GM18861 (cell line): ENCODE measurements around the gene LTBP1.
"Not testable (repeated sequence)": the region's sequence is repeated elsewhere in the genome, so short reads cannot be mapped to it uniquely, and the experiment has no call there.

Source experiments
- ATAC-seq: cut with Tn5 transposase; IDR thresholded peaks from one replicate; pipeline ENCODE4 v1.9.1; 2021; ENCODE audit not compliant: unreplicated experiment

Gene LTBP1

GRCh38 chr2:33215983-33216382 is 269.2 kb downstream of the LTBP1 start:
- no peak for ATAC-seq

- ATAC-seq = no peak
Measured at GRCh38 chr2:33216508-33217182, 269.9 kb downstream of the LTBP1 start.

GRCh38 chr2:33217406-33217805 is 270.7 kb downstream of the LTBP1 start:
- no peak for ATAC-seq

- ATAC-seq = no peak
Measured at GRCh38 chr2:33219114-33219513, 272.4 kb downstream of the LTBP1 start.

- no peak for ATAC-seq
Measured at GRCh38 chr2:33219850-33220275, 273.1 kb downstream of the LTBP1 start.

GRCh38 chr2:33220533-33220932 is 273.8 kb downstream of the LTBP1 start:
- ATAC-seq = no peak

GRCh38 chr2:33221046-33221784 is 274.5 kb downstream of the LTBP1 start:
- ATAC-seq = no peak

GRCh38 chr2:33222309-33222708 is 275.6 kb downstream of the LTBP1 start:
- no peak for ATAC-seq

GRCh38 chr2:33223856-33224255 is 277.1 kb downstream of the LTBP1 start:
- ATAC-seq = no peak

- ATAC-seq = no peak
Measured at GRCh38 chr2:33225350-33225749, 278.6 kb downstream of the LTBP1 start.

- no peak for ATAC-seq
Measured at GRCh38 chr2:33226546-33226945, 279.8 kb downstream of the LTBP1 start.

GRCh38 chr2:33229646-33230045 is 282.9 kb downstream of the LTBP1 start:
- ATAC-seq = no peak

- no peak for ATAC-seq
Measured at GRCh38 chr2:33230195-33230594, 283.4 kb downstream of the LTBP1 start.

- no peak for ATAC-seq
Measured at GRCh38 chr2:33230842-33231241, 284.1 kb downstream of the LTBP1 start.

- not testable (repeated sequence) for ATAC-seq
Measured at GRCh38 chr2:33235559-33235958, 288.8 kb downstream of the LTBP1 start.

GRCh38 chr2:33236482-33237385 is 290.0 kb downstream of the LTBP1 start:
- no peak for ATAC-seq

- no peak for ATAC-seq
Measured at GRCh38 chr2:33238111-33238510, 291.4 kb downstream of the LTBP1 start.

- no peak for ATAC-seq
Measured at GRCh38 chr2:33240178-33240577, 293.4 kb downstream of the LTBP1 start.

GRCh38 chr2:33241072-33241471 is 294.3 kb downstream of the LTBP1 start:
- no peak for ATAC-seq

- no peak for ATAC-seq
Measured at GRCh38 chr2:33241581-33241980, 294.8 kb downstream of the LTBP1 start.

GRCh38 chr2:33242845-33243244 is 296.1 kb downstream of the LTBP1 start:
- no peak for ATAC-seq

GRCh38 chr2:33246432-33246831 is 299.7 kb downstream of the LTBP1 start:
- ATAC-seq = no peak
